Choroid plexus epithelial cell (primary cell): ENCODE measurements around the gene DIPK1B.

ENCODE experiments used
- DNase-seq: peaks from one replicate; pipeline ENCODE4 v3.0.0-alpha.2; 2010; ENCODE audit warnings: low read depth
- H3K4me3 ChIP-seq: 2 replicates; pipeline ENCODE4 v1.5.1; 2011; ENCODE audit warnings: low read depth, mild to moderate bottlenecking, control low read depth, low read length, moderate library complexity
- TF ChIP-seq, protein P1 (sequence below): conservative IDR thresholded peaks from 2 replicates; pipeline ENCODE4 v1.5.1; 2011; ENCODE audit warnings: low read depth, mild to moderate bottlenecking, control low read depth, inconsistent platforms, low read length, moderate library complexity

Gene DIPK1B

DNA sequence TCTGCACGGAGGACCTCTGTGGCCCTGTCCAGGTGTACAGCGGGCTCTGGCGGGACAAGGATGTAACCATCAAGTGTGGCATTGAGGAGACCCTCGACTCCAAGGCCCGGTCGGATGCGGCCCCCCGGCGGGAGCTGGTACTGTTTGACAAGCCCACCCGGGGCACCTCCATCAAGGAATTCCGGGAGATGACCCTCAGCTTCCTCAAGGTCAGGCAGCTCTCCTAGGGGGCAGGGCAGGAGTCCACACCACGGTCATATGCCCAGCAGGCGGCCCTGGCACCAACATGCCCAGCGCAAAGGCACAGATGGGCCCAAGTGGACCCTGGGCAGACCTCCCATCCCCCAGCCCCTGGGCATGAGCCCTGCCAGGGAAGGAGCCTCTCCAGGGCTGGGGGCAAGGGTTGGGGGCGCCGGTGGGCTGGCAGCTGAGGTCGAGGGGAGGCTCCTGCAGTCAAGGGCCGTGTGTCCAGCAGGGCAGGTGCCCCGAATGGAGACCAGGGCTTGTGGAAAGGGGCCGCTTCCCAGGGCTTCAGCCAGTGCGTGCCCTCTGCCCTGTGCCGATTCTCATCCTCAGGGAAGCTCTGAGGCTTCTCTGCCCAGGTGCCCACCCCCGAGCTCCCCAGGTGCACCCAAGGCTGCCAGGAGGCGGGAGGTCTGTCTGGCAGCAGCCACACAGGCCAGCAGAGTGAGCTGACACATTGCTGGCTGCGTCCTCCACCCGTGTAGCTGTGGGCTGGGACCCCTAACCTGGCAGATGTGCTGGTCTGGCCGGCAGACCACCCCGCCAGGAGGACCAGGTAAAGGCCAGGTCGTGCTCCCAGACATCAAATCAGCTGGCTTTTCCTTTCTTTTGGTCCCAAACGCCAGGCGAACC lies 10.0 kb downstream of the DIPK1B start:
- DNase-seq, result no peak
- TF ChIP-seq, protein P1, sequence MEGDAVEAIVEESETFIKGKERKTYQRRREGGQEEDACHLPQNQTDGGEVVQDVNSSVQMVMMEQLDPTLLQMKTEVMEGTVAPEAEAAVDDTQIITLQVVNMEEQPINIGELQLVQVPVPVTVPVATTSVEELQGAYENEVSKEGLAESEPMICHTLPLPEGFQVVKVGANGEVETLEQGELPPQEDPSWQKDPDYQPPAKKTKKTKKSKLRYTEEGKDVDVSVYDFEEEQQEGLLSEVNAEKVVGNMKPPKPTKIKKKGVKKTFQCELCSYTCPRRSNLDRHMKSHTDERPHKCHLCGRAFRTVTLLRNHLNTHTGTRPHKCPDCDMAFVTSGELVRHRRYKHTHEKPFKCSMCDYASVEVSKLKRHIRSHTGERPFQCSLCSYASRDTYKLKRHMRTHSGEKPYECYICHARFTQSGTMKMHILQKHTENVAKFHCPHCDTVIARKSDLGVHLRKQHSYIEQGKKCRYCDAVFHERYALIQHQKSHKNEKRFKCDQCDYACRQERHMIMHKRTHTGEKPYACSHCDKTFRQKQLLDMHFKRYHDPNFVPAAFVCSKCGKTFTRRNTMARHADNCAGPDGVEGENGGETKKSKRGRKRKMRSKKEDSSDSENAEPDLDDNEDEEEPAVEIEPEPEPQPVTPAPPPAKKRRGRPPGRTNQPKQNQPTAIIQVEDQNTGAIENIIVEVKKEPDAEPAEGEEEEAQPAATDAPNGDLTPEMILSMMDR, result no peak
- H3K4me3 ChIP-seq, result no peak overlapping the region

DNA sequence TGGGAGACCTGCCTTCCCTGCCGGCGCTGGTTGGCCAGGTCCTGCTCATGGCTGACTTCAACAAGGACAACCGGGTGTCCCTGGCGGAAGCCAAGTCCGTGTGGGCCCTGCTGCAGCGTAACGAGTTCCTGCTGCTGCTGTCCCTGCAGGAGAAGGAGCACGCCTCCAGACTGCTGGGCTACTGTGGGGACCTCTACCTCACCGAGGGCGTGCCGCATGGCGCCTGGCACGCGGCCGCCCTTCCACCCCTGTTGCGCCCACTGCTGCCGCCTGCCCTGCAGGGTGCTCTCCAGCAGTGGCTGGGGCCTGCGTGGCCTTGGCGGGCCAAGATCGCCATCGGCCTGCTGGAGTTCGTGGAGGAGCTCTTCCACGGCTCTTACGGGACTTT lies 10.6 kb downstream of the DIPK1B start:
- DNase-seq, result no peak

DNA sequence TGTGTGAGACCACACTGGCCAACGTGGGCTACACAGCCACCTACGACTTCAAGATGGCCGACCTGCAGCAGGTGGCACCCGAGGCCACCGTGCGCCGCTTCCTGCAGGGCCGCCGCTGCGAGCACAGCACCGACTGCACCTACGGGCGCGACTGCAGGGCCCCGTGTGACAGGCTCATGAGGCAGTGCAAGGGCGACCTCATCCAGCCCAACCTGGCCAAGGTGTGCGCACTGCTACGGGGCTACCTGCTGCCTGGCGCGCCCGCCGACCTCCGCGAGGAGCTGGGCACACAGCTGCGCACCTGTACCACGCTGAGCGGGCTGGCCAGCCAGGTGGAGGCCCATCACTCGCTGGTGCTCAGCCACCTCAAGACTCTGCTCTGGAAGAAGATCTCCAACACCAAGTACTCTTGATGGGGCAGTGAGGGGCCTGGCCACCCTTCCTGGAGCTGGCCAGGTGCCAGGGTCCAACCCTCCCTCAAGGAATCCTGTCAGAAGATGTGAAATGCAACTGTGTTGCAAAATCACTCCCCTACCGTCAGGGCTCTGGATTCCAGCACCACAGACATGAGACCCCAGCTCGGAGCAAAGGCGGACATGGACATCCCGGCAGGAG lies 11.1 kb downstream of the DIPK1B start:
- TF ChIP-seq, protein P1, result no peak
- DNase-seq, result no peak
- no peak overlapping the region for H3K4me3 ChIP-seq

More for the DNA sequence above, 10.6 kb downstream of the DIPK1B start:
- TF ChIP-seq, protein P1, result no peak
- no peak overlapping the region for H3K4me3 ChIP-seq

DNA sequence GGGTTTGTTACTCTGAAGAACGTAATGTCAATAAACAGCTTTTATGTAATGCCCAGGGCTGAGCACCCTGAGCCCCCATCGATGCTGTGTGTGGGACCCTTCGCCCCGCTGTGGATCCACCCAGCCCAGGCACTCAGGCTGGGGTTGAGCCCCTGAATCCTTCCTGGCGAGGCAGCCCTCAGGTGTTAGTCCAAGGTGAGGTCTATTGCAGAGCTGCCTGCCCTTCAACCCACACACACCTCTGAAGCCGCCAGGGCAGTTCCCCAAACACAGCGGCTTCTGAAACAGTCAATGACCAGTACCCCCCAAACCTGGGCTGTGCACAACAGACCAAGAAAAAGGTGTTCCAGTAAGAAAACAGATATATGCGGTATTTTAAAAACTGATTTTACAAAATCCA lies 11.6 kb downstream of the DIPK1B start:
- H3K4me3 ChIP-seq, result no peak overlapping the region
- TF ChIP-seq, protein P1, result no peak
- no peak for DNase-seq

DNA sequence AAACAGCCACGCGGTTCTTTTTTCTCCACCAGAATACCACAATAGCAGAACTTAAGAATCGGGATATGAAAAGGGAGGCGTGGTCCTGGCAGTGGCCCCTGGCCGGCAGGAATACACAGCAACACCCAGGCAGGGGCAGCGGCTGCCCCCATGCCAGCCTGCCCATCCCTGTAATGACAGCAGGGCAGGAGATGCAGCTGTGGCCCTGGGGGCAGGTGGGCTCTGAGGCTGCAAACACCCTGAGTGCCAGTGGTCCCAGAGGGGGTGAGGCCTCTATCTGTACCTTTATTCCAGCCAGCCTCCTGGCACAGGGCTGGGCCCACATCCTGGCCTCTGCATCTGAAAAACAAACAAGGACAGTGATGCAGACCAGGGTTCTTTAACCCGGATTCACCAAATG lies 12.4 kb downstream of the DIPK1B start:
- TF ChIP-seq, protein P1, result no peak
- H3K4me3 ChIP-seq, result no peak overlapping the region
- no peak for DNase-seq

DNA sequence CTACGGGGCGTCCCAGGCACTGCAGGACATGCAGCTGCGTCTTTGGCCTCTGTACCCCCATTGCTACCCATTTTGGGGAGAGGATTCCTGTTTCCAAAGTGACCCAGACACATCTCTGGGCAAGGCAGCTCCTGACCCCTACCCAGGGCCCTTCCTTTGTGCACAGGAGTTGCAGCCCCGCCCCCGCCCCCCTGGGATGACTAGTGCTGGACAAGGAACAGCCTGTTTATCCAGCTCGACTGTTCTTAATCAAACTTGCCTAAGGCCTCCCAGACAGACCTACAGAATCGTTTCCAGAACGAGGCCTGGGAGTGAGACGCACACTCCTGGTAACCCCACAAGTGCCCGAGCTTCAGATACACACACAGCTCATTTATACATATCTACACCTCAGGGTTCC lies 13.2 kb downstream of the DIPK1B start:
- TF ChIP-seq, protein P1, result no peak
- peak overlapping the region; percentile 90 for H3K4me3 ChIP-seq
- DNase-seq, result peak; percentile 63
